GM21515 (cell line): Measurements from ENCODE around the gene OR5H6.
"Not testable (repeated sequence)": the region's sequence is repeated elsewhere in the genome, so short reads cannot be mapped to it uniquely, and the experiment has no call there.

Experiments used
- ATAC-seq: cut with Tn5 transposase; IDR thresholded peaks from one replicate; pipeline ENCODE4 v1.9.1; 2021; ENCODE audit not compliant: unreplicated experiment

Gene OR5H6

DNA sequence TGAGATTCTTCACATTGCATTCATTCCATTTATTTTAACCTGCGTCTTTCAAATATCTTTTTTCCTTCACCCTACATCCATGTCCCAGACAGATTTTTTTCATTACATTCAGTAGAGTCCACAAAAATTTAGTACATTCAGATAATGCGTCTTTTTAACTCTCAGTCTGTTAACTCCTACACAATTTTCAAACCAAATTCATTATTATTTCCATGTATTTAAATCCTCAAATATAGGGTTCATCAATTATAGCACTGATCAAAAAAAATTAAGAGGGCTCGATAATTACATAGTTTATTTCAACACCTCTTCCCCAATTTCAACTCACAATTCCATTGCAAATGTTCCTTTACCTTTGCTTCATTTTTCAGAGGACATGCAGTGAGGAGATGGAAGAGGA lies at the start of gene OR5H6:
OR5H6 (plus strand) TSS at position 301 of the 400 bp plus-strand sequence; CDS start at position 390, 89 bp downstream.
- ATAC-seq, result no peak

DNA sequence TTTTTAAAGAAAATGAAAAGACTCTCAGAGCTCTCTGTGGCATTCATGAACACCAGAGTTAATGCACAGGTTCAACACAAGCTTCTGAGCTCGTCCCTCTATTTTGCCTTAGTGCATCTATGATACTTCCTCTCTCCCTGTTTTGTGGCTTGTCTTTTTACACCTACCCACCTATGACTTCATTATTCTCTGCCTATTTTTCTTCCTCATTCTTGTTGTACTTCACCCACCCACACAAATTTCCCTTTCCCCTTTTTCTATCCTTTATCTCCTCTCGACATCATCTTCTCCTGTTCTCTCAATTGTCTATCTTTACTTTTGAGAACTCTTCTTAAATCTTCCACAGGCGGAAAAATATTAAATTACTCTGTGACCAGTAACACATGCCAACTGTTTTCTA lies 49.0 kb upstream of the OR5H6 start:
- ATAC-seq, result no peak

DNA sequence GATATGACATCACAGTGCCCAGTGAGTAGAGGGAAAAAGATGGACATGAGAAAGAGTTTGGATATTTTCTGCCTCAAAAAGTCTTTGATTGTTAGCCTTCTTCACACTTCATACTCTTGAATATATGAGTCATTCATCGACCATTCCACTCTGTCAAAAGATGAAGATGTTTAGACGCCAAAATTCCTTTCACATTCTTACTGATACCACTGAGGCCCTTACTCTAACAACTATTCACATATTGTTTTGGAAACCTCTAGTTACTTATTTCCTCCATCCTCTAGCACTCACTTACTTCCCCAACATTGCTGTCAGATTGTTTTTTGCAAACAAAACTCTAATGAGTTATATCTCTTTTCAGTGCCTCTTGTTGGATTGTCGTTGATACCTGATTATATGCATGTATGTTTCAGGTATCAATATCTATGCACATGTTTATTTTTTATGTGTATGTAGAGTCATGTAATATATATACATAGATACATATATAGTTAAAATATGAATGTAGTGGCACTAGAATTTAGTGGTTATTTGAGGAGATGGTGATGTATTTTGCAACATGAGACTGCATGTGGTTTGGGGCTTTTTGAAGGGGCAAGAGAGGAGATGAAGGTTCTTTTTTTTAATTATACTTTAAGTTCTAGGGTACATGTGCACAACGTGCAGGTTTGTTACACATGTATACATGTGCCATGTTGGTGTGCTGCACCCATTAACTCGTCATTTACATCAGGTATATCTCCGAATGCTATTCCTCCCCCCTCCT lies 40.0 kb upstream of the OR5H6 start:
- no peak for ATAC-seq

DNA sequence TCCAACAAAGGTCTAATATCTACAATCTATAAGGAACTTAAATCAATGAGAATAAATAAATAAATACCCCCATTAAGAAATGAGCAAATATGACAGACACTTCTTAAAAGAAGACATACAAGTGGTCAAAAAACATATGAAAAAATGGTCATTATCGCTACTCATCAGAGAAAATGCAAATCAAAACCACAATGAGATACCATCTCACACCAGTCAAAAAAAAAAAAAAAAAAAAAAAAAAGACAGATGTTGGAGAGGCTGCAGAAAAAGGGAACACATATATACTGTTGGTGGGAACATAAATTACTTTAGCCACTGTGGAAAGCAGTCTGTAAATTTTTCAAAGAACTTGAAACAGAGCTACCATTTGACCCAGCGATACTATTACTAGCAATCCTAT lies 31.6 kb upstream of the OR5H6 start:
- ATAC-seq, result no peak

DNA sequence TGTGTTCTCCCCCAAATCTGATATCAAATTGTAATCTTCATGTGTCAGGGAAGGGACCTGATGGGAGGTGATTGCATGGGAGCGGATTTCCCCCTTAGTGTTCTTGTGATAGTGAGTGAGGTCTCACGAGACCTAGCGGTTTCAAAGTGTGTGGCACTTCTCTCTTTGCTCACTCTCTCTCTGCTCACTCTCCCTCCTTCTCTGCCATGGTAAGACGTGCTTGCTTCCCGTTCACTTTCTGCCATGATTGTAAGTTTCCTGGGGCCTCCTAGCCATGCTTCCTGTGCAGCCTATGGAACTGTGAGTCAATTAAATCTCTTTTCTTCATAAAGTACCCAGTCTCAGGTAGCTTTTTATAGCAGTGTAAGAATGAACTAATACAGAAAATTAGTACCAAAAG lies 30.6 kb upstream of the OR5H6 start:
- no peak for ATAC-seq

DNA sequence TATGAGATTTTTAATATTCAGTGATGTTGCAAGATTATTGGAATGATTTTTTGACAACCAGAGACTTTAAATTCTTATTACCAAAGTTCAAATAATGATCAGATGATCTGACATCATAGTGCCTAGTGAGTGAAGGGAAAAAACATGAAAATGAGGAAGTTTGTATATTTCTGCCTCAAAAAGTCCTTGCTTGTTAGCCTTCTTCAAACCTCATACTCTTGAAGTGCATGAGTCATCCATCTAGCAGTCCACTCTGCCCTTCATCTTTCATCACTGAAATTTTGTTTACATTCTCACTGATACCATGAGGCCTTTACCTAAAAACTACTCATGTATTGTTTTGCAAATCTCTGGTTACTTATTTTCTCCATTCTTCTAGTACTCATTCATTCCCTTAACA lies 23.9 kb upstream of the OR5H6 start:
- no peak for ATAC-seq

DNA sequence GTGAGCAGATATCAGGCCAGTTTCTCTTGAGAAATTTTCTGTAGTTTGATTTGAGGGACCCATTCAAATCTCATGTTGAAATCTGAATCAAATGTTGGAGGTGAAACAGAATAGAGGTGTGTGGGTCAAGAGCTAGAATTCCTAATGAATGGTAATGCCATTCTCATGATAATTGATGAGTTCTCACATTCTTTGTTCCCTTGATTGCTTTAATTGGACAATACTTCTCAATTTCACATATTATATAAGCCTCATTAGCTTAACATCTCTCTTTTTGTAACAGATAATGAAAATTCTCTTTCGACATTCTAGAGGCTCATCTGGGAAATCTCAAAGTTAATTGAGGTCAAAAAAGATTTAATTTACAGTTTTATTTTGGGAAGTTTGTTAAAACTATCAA lies 21.9 kb upstream of the OR5H6 start:
- ATAC-seq, result no peak

DNA sequence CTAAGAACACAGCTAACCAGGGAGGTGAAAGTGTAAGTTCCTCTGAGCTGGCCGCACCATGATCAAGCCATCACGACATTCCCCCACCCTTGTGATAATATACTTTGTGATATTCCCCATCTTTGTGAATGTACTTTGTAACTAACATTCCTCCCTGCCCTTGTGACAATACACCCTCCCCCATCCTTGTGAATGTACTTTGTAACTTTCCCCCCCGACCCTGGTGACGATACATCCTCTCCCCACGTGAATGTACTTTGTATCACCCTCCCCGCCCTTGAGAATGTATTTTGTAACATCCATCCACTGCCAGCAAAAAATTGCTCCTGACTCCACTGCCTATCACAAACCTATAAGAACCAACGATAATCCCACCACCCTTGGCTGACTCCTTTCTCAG lies 20.2 kb upstream of the OR5H6 start:
- ATAC-seq, result no peak

DNA sequence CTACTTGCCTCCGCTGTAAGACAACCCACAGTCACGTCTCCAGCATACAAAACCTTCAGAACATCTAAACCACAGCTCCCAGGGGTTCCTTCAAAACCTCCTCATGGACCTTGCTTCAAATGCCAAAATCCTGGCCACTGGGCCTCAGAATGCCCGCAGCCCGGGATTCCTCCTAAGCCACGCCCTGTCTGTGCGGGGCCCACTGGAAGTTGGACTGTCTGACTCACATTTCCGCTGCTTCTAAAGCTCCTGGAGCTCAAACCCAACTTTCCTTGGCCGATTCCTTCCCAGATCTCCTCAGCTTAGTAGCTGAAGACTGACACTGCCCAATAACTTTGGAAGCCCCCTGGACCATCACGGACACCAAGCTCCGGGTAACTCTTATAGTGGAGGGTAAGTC lies 17.9 kb upstream of the OR5H6 start:
- no peak for ATAC-seq

DNA sequence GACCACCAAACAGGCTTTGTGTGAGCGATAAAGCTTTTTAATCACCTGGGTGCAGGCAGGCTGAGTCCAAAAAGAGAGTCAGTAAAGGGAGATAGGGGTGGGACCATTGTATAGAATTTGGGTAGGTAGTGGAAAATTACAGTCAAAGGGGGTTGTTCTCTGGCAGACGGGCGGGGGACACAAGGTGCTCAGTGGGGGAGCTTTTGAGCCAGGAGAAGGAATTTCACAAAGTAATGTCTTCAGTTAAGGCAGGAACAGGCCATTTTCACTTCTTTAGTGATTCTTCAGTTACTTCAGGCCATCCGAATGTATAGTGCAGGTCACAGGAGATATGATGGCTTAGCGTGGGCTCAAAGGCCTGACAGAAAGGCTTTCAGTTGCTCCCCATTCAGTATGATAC lies 8.0 kb upstream of the OR5H6 start:
- not testable (repeated sequence) for ATAC-seq

DNA sequence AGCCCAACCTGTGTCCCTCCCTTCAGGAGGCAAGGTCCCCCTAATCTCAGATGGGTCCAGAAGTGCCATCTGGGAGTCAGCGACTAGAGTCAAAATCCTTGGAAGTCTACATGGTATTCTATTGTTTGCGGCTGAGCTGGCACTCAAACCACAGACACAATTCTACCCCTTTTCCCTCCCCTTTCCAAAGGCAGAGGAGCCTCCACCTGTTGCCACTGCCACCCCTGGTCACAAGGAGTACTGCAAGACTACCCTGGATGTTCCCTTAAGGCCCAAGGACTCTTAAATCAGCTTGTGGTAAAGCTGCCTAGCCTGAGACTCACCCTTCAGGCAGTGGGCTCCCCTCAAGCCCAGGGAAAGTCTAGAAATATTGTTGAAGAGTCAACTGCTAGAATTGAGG lies 4.3 kb upstream of the OR5H6 start:
- peak; percentile 64 for ATAC-seq

DNA sequence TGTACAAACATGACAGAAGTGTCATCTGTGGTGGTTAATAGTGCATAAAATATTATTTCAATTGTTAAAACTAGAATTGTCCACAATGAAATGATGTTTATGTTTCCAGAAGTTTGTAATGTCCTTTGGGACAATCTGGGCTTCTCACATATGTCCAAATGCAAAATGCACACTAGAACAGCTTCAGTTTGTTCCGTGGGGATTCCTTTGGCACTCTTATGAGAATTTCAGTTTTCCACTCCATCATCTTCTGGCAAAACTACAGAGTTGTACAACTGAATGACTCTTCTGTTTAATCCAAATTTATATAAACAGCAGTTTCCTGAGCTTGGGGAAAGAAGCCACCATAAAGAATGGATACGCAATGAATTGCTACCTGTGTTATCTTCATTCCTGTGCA lies 2.0 kb upstream of the OR5H6 start:
- ATAC-seq, result no peak

DNA sequence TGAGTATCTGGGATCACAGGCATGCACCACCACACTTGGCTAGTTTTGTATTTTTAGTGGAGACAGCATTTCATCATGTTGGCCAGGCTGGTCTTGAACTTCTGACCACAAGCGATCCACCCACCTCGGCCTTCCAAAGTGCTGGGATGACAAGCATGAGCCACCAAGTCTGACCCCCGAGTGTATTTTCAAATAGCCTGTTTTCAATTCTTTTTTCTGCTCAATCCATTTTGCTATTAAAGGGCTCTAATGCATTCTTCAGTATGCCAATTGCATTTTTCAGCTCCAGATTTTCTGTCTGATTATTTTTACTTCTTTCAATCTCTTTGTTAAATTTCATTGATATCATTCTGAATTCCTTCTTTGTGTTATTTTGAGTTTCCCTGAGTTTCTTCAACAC lies 5.8 kb downstream of the OR5H6 start:
- ATAC-seq, result no peak

DNA sequence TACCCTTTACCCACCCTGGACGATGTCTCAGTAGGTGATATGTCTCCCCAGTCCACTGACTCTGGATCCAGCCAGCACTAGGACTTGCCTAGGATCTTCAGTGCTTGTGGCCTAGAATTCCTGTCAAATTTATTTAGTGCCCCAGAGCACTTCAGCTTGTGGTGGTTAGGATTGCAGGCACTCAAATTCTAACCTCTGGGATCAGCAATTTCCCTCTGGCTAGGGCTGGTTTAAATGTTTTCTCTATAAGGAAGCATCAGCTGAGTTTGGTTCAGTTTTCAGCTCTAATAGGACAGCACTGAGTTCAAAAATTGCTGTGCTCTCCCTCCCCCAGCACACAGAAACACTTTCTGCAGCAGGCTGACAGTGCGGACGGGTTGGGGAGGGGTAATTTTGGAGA lies 8.1 kb downstream of the OR5H6 start:
- ATAC-seq, result no peak

DNA sequence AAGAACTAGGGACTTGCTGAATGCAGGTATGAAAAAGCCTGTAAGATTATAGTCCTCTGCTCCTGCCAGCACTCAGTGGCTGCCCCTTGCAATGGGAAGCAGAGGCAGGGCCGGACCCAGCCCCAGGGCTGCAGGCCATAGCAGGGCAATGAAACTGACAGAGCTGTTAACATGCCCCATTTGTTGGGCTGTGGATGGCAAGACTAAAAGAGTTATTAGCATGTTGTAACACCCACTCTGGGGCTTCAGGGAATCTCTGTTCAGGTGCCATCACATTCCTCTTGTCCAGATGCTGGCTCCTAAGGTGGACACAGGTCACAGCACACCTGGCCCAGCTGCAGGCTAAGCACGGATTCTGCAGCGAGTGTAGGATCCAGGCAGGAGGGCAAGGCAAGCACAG lies 10.9 kb downstream of the OR5H6 start:
- ATAC-seq, result no peak

DNA sequence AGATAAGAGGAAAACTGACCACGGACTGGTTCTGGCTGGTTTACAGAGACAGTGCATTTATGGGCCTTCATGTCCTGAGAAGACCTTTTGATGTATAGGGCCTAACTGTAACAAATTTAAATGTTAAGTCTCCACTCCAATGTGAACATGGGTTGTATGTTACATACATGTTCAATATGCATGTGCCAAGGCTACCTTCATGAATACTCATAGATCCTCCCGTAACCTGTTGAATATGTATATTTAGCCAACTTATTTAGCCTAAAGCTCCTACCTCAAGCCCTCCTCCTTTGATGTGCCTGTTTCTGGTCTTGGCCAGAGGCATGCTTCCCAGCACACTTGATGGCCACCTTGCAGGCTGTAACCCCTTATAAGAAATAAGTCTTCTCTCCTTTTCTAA lies 18.2 kb downstream of the OR5H6 start, which contains the start of gene OR5H2:
OR5H2 (plus strand) TSS at position 301 of the 400 bp plus-strand sequence. CDS start 398 bp downstream, outside the sequence.
- no peak for ATAC-seq

DNA sequence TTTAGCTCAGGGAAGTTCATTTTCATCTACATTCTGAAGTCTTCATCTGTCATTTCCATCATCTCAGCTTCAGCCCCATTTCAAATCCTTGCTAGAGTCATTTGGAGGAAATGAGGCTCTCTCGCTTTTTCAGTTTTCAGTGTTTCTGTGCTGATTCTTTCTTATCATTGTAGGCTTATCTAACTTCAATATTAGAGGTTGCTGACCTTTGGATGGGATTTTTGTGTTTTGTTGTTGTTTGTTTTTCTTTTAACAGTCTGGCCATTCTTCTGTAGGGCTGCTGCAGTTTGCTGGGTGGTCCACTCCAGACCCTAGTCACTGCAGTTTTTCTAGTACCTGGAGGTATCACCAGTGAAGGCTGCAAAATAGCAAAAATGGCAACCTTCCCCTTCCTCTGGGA lies 26.9 kb downstream of the OR5H6 start:
- ATAC-seq, result no peak

DNA sequence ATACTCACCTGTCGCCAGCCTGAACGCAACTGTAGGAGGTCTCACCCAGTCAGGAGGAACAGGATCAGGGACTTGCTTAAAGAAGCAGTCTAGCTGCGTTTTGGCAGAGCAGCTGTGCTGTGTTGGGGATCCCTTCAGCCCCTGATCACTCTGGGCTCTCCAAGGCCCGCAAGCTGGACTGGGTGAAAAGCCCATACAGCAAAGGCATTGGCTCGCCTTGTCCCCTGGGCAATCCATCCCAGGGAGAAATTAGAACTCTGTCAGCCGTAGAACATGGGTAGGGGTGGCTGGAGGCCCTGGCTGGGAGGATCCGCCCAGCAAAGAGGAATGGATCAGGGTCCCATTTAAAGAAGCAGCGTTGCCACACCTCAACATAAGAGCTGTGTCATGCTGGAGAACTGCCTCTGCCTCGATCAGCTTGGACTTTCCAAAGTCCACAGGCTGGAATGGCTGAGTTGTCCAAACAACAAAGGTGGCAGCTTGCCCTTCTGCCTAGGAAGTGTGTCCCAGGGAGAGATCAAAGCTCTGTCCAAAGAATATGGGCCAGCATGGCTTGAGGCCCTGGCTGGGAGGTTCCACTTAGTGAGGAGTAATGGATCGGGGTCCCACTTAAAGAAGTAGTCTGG lies 27.4 kb downstream of the OR5H6 start:
- no peak for ATAC-seq
